GM18519 (cell line): ENCODE results near the gene MAZ.

Source experiments
- ATAC-seq: cut with Tn5 transposase; IDR thresholded peaks from one replicate; pipeline ENCODE4 v1.9.1; 2021; ENCODE audit warnings: mild to moderate bottlenecking, moderate library complexity; ENCODE audit not compliant: unreplicated experiment, low FRiP score

Gene MAZ

DNA sequence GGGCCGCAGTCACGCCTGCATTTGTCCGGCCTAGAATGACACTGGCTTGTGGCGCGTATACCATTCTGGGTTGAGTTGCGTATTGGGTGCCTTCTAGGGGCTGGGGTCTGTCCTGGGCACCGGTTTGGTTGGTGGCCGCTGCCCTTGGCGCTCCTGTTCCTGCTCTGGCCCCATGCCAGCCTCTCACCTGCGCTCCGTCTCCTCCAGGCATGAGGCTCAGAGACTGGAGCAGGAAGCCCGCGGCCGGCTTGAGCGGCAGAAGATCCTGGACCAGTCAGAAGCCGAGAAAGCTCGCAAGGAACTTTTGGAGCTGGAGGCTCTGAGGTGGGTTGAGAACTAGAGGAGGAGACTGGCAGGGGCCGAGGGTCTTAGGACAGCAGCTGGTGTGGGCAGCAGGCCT is 39.3 kb downstream of the MAZ start:
- ATAC-seq: no peak

DNA sequence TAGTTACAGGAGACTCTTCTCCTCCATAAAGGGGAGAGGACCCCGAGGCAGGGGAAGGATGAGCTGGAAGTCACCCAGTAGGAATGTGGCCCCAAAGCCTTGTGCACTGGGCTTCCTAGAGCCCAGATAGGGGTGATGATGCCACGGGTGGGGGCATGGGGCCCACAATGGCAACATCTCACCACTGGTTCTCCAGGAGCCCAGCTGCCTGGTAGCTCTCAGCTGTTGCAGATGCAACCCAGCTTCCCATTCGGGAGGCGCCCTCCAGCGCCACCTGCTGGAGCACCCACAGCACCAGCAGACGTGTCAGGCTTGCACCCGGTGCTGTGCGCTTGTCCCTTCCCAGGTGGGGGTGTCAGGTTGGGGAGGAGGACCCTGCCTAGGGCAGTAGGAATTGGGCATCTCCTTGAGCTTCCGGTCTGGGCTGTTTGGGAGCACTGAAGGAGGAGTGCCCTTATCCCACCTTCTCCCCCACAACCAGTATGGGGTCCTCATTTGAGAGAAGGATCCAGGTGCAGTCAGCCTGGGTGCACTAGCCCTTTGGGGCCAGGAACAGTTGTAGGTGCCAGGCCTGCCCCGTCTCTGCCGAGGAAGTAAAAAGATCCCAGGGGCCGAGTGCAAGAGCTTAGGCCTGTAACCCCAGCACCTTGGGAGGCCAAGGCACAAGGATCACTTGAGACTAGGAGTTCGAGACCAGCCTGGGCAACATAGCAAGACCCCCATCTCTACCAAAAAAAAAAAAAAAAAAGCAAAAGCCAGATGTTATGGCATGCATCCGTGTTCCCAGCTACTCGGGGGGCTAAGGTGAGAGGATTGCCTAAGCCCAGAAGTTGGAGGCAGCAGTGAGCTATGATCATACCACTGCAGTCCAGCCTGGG is 42.3 kb downstream of the MAZ start:
- no peak for ATAC-seq

GRCh38 chr16:29849505-29849904 is 43.2 kb downstream of the MAZ start:
- ATAC-seq: no peak

DNA sequence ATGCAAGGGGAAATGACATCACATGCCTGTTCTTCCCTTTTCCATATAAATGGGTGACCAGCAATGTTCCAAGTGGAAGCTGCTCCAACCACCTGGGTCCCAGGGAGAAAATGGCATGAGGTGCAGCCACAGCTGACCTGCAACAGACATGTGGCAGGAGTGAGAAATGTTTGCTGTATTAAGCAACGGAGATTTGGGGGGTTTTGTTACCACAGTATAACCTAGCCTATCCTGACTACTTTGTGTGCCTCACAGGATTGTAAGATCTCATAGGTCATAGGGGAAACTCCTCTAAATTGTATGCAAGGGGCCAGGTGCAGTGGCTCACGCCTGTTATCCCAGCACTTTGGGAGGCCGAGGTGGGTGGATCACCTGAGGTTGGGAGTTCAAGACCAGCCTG is 44.7 kb downstream of the MAZ start:
- ATAC-seq: no peak

DNA sequence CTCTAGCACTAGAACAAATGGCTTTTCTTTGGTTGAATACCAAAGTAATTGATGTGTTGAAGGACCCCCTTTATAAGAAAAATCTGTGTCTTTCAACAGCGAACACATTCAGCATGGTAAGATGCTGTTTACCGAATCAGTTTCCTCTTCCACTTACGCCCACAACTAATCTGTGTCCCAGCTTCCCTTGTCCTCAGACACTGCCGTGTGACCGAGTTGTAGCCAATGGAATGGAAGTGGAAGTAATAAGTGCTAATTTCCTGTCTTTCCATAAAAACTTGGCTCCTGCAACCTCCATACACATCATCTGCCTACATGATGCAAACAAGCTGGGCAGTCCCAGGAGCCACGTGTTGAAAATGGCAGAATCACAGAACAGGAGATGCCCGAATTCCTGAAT is 46.3 kb downstream of the MAZ start:
- no peak for ATAC-seq

DNA sequence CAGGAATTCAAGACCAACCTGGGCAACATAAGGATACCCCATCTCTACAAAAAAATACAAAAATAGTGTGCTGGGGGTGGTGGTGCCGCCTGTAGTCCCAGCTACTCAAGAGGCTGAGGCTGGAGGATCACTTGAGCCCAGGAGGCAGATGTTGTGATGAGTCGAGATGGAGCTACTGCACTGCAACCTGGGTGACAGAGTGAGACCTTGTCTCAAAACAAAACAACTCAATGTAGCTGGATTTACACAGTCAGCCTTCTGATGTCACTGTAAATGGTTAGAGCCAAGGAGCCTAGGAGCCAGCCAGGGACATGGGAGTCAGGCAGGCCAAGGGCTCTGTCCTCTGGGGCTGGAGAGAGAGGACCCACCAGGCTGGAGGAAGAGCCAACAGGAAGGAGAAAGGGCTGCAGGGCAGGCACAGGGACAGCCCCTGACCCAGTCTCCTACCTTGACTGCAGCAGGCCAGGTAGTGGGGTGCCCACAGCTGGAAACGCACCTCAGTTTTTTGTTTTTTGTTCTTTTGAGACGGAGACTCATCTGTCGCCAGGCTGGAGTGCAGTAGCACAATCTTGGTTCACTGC is 48.3 kb downstream of the MAZ start:
- ATAC-seq: no peak

DNA sequence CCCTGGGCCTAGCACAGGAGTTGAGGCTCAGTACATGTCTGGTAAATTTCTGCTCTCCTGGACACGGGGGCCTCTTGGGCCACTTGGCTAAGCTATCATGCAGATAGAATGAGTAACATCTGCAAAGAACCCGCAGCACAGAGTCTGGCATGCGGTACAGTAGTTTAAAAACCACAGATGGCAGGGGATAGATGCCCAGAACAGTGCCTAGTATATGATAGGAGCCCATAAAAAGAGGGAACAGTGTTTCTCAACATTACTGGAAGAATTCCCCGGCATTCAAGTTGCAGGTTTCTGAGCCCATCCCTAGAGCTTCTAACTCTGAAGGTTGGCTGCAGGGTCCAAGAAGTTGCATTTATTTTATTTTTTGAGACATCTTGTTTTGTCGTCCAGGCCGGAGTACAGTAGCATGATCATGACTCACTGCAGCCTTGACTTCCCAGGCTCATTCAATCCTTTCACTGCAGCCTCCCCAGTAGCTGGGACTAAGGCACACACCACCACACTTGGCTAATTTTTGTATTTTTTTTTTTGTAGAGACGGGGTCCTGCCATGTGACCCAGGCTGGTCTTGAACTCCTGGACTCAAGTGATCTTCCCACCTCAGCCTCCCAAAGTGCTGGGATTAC is 50.9 kb downstream of the MAZ start:
- no peak for ATAC-seq

DNA sequence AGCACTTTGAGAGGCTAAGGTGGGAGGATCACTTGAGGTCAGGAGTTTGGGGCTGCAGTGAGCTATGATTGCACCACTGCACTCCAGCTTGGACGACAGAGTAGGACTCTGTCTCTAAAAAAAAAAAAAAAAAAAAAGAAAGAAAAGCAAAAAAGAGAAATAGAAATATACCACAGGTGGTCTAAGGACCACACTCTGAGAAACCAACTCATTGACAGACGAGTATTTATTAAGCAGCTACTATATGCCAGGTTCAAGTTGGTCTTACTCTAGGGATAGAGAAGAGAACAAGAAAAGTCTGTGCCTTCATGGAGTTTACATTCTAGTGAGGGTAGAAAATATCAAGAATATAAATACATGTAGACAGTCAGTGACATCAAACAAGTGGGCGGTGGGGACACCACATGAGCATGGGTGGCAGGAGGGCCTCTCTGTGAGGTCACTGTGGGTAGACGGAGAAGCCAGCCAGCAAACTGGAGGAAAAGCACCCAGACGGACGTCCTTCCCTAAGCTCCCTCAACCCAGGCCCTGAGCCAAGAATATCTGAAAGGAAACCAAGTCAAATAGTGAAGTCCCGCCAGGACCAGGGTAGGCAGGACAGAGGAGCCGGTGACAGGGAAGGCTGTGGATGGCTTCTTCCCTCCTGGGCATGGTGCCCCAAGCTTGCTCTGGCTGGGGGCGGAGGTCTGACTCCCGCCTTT is 52.0 kb downstream of the MAZ start:
- ATAC-seq: no peak

DNA sequence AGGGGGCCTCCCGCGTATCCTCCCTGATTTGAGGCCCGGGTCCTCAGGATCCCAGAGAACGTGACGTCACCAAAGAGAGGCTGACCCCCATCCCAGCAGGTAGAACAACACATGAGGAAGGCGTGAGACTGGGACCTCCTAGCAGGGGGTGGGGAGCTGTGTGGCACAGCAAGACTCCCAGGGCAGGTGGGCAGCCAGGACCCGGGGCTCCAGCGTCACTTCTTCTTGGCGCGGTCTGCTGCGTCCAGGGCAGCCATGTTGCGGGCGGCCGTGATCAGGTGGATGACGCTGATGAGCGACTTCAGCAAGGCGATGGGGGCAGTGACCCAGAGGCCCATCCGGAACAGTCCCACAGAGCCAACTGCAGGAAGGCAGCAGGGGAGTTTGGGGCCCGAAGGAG is 52.6 kb downstream of the MAZ start:
- ATAC-seq: no peak

- no peak for ATAC-seq
Observed at GRCh38 chr16:29860218-29860617, 53.9 kb downstream of the MAZ start.
